SJCRH30 (cell line): ENCODE data around the gene CEP57. TPM values are rescaled to one million over a fixed set of nuclear protein-coding genes. Genes with fewer than 3 reads are reported as not detected.

Source experiments
- DNase-seq, 2 experiments: peaks; one replicate each; pipeline ENCODE4 v3.0.0-alpha.2; 2015 to 2020
- H3K27ac ChIP-seq: fragments of 250-450 bp; sonication (Bioruptor Pico); 2 replicates; pipeline ENCODE4 v1.5.1; 2020; ENCODE audit warnings: mild to moderate bottlenecking, moderate library complexity
- H3K27me3 ChIP-seq: fragments of 250-450 bp; sonication (Bioruptor Pico); 2 replicates; pipeline ENCODE4 v1.5.1; 2020; ENCODE audit warnings: mild to moderate bottlenecking, moderate library complexity
- H3K36me3 ChIP-seq: fragments of 250-450 bp; sonication (Bioruptor Pico); 2 replicates; pipeline ENCODE4 v1.5.1; 2020; ENCODE audit warnings: mild to moderate bottlenecking, moderate library complexity
- H3K4me1 ChIP-seq: fragments of 250-450 bp; sonication (Bioruptor Pico); 2 replicates; pipeline ENCODE4 v1.5.1; 2020; ENCODE audit warnings: mild to moderate bottlenecking, moderate library complexity
- H3K4me3 ChIP-seq: fragments of 250-450 bp; sonication (Bioruptor Pico); 2 replicates; pipeline ENCODE4 v1.5.1; 2020; ENCODE audit warnings: mild to moderate bottlenecking, moderate library complexity
- H3K9me3 ChIP-seq: fragments of 250-450 bp; sonication (Bioruptor Pico); replicated peaks from 2 replicates; pipeline ENCODE4 v1.5.1; 2020; ENCODE audit warnings: mild to moderate bottlenecking, moderate library complexity
- total RNA-seq: library from RNA; depleted of rRNA; stranded (reverse); fragments of >200 nt; shearing (Covaris generic); gene quantifications from 2 replicates; pipeline ENCODE4 v1.2.3, GENCODE V29; 2014; rRNA removed

Gene CEP57
- 48.1 and 53.4 TPM in 2 replicates for total RNA-seq

DNA sequence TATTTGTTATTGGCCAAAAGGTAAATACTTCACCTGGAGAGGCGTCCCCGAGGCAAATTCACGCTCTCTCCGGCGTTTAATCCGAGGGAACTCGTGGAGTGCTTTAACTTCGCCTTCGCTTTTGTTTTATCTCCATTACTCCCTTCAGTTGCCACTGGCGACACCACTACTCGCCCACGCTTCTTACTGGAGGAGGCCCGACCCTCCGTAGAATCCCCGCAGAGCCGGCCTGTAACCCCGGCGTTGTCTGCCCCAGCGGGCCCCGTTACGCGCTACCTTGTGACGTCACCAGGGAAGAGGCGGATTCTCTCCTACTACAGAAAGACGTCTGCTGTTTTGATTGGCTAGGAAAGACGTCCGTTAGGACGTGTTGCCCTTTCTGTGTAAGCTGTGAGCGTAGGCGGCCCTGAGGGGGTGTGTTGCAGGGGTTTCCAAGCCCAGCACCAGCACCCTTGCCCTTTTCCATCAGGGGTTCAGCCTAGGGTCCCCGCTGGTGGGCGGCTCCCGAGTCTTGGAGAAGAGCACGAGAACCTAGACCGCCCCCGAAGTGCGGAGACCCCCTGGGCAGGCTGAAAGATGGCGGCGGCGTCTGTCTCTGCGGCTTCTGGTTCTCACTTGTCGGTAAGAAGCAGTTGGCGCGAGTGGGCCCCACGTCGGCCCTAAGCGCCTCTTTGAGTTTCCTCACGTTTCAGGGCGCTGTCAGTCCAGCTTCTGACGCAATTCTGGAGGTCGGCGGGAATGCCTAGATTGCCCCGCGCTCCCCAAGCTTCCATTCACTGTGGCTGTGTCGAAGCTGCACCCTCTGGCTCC is at the start of gene CEP57:
Gene CEP57 (plus strand): TSS at position 376 of the 810 bp plus-strand sequence. CDS start 201 bp downstream, at position 577.
- Histone ChIP-seq H3K27me3 (no peaks in the 10 kb centered on the region), H3K9me3 (no peaks in the 10 kb centered on the region), H3K36me3 (peaks cover 8% of the 10 kb centered on the region), H3K27ac (peak within 1 kb of the TSS; percentile 98), H3K4me1 (0 out of 2 replicates have a peak, but pooled peaks cover 3% of the 10 kb centered on the region), H3K4me3 (peak within 1 kb of the TSS; percentile 84)
- peak; percentile 96 for DNase-seq

DNA sequence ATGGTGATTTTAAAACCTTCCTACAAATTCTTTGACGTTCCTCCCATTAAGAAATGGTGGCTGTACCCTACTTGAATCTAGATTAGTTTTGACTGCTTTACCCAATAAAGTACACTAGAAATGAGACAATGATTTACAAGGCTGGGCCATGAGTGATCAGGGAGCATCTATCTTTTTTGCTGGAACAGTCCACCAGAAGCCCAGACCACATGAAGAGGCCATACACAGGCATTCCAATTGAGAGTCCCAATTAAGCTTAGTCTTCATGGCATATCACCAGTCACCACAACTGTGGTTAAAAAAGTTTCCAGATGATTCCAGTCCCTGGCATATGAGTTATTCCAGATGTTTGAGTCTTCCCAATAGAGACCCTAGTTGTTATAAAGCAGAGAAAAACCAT is 40.2 kb upstream of the CEP57 start:
- H3K9me3 ChIP-seq: no peaks in the 10 kb centered on the region
- no peak overlapping the region for H3K4me3 ChIP-seq
- H3K4me1 ChIP-seq: no peaks in the 10 kb centered on the region
- H3K27ac ChIP-seq: no peak overlapping the region
- DNase-seq: no peak
- H3K27me3 ChIP-seq: no peaks in the 10 kb centered on the region
- no peaks in the 10 kb centered on the region for H3K36me3 ChIP-seq

DNA sequence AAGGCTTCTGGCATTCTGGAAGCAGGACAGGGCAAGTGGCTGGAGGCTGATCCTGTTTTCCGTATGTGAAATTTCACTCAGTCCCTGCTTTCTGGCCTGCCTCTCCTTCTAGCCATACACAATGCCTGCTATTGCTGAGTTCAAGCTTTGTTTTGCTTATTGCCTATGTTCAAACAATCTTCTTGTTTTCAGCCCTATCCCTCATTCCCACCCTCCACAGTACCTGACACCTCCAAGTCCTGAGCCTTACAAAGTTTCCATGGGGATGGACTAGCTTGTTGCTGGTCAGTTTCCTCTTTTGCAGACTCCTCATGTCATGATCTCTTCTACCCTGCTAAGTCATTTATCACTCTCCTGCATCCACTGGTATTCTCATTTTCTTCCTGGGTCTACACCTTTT is 38.8 kb upstream of the CEP57 start:
- Histone ChIP-seq H3K4me3 (no peak overlapping the region), H3K36me3 (no peaks in the 10 kb centered on the region), H3K27me3 (no peaks in the 10 kb centered on the region), H3K4me1 (no peaks in the 10 kb centered on the region), H3K27ac (no peak overlapping the region), H3K9me3 (no peaks in the 10 kb centered on the region)
- DNase-seq: no peak

DNA sequence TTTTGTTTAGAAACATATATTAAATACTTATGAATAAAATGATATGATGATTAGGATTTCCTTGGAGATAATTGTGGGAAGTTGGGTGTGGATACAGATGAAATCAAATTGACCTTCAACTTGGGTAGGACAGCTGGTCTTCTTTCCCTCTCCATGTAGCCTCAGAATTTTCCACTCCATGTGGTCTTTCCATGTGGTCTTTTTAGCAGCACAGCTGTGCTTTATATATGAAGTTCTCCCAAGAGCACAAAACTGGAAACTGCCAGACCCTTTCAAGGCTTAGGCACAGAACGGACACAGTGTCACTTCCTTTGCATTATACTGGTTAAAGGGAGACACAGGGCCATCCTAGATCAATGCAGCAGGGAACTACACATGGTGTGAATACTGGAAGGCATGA is 29.4 kb upstream of the CEP57 start:
- Histone ChIP-seq H3K27ac (no peak overlapping the region), H3K4me1 (no peaks in the 10 kb centered on the region), H3K4me3 (no peak overlapping the region), H3K27me3 (no peaks in the 10 kb centered on the region), H3K9me3 (no peaks in the 10 kb centered on the region), H3K36me3 (no peaks in the 10 kb centered on the region)
- peak; percentile 1 to 11 for DNase-seq

DNA sequence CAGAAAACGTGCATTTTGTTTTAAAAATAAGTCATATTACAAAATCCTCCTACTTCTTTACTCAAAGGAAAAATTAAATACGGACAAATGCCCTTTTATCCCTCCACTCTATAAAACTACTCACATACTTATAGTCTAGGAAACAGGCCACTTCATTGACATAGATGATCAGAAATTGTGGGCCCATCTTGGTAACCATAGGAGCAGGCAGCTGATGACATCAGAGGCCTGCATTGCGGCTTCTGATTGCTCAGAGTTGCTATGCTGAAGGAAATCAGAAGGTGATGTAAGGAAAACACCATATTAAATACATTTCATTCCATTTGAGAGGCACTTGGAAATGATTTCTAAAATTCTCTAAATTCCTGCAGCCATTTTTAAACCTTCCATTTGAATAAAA is 27.8 kb upstream of the CEP57 start:
- no peak for DNase-seq
- Histone ChIP-seq H3K9me3 (no peaks in the 10 kb centered on the region), H3K4me3 (no peak overlapping the region), H3K27me3 (no peaks in the 10 kb centered on the region), H3K27ac (no peak overlapping the region), H3K36me3 (no peaks in the 10 kb centered on the region), H3K4me1 (no peaks in the 10 kb centered on the region)

DNA sequence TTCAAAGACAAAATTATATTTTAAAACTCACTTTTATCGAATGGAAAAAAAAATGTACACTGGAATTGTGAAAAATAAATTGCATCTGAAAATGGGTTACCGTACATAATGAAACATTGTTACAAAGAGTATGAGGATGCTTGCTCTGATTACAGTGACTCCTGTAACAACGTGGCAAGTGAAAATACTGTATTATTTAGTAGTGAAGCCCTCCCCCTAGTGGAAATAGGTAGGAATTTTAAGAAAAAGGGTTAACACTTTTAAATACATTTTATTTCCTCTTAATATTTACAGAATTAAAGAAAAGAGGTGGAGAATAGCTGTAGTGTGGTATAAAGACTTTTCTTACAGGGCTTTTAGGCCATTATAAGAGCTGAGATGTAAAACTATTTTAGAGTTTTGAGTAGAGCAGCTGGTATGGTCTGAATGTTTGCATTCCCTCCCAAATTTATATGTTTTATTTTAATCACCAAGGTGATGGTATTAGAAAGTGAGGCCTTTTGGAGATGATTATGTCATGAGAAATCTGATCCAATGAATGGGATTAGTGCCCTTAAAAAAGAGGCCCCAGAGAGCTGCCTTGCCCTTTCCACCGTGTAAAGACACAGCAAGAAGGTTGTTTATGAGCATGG is 25.9 kb upstream of the CEP57 start:
- no peaks in the 10 kb centered on the region for H3K27me3 ChIP-seq
- H3K36me3 ChIP-seq: no peaks in the 10 kb centered on the region
- DNase-seq: peak in 1 of 2 experiments; percentile 54
- no peak overlapping the region for H3K27ac ChIP-seq
- no peaks in the 10 kb centered on the region for H3K4me1 ChIP-seq
- H3K9me3 ChIP-seq: no peaks in the 10 kb centered on the region
- H3K4me3 ChIP-seq: no peak overlapping the region

DNA sequence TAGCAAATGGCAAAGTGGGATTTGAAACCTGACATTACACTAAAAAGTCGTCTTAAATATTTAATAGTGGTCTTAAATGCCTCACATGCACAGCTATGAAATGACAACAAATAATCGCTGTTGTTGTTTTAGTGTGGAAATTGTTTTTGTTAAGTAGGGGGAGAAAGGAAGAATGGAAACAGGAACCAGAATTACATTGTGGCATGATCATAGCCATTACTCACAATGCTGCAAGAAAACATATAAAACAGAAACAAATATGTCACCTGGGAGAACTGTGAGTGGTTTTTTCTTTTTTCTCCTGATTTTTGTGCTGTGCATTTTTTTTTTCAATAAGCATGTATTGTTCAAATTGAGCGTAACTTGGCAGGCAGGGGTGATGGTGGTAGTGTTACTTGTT is 23.6 kb upstream of the CEP57 start:
- no peaks in the 10 kb centered on the region for H3K27me3 ChIP-seq
- no peak overlapping the region for H3K4me3 ChIP-seq
- H3K4me1 ChIP-seq: no peaks in the 10 kb centered on the region
- DNase-seq: no peak
- no peak overlapping the region for H3K27ac ChIP-seq
- H3K36me3 ChIP-seq: no peaks in the 10 kb centered on the region
- H3K9me3 ChIP-seq: no peaks in the 10 kb centered on the region

DNA sequence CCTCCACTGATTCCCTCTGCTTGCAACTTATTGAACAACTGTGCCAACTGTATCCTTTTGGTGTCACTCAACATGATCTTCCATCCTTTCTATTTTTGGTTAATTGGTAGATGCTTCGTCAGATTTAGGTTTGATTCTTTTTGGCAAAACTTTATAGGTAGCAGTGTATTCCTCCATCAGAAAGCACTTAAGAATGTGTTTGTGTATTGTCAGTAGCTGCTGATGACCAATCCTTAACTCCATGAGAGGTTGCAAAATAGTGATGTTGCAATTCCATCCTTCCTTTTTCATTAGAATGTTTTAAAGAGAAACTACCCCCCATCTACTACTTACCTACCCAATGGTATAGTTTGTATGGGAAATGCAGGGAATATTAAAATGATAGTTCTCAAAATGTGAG is 22.8 kb upstream of the CEP57 start:
- Histone ChIP-seq H3K4me1 (no peaks in the 10 kb centered on the region), H3K27ac (no peak overlapping the region), H3K36me3 (0 out of 2 replicates have a peak, but pooled peaks cover 3% of the 10 kb centered on the region), H3K27me3 (no peaks in the 10 kb centered on the region), H3K9me3 (no peaks in the 10 kb centered on the region), H3K4me3 (no peak overlapping the region)
- DNase-seq: no peak

DNA sequence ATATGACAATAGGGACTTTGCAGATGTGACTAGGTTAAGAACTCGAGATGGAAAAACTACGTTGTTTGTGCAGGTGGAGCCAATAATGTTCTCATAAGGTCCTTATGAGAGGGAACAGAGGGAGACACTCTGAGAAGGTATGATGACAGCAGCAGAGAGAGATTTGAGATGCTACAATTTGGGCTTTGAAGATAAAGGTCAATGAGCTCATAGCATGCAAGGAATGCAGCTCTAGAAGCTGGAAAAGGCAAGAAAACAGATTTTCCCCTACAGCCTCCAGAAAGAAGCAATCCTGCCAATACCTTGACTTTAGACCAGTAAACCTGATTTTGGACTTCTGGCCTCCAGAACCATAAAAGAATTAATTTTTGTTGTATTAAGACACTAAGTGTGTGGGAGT is 21.8 kb upstream of the CEP57 start:
- no peak for DNase-seq
- 0 out of 2 replicates have a peak, but pooled peaks cover 3% of the 10 kb centered on the region for H3K36me3 ChIP-seq
- no peaks in the 10 kb centered on the region for H3K27me3 ChIP-seq

DNA sequence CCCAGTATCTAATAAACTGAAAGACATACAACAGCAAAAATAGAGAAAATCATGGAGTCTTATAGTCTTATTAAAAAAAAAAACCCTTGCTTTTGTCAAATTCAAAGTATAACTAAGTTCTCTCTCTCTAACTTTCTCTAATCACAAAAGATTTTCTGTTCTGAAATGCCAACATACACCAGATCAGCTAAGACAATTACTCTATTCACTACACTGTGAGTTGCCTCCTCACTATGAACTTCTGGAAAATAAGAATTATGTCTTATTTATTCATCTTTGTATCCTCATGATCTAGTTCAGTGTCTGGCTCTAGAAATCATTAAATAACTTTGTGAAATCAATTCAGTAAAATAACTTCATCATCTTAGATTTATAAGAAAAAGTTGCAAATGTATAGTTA is 13.4 kb upstream of the CEP57 start:
- no peaks in the 10 kb centered on the region for H3K27me3 ChIP-seq
- no peaks in the 10 kb centered on the region for H3K9me3 ChIP-seq
- peaks cover 45% of the 10 kb centered on the region for H3K36me3 ChIP-seq
- no peaks in the 10 kb centered on the region for H3K4me1 ChIP-seq
- no peak overlapping the region for H3K4me3 ChIP-seq
- no peak overlapping the region for H3K27ac ChIP-seq
- DNase-seq: no peak

More for the DNA sequence above, 21.8 kb upstream of the CEP57 start:
- Histone ChIP-seq H3K4me3 (no peak overlapping the region), H3K27ac (no peak overlapping the region), H3K9me3 (no peaks in the 10 kb centered on the region), H3K4me1 (no peaks in the 10 kb centered on the region)

DNA sequence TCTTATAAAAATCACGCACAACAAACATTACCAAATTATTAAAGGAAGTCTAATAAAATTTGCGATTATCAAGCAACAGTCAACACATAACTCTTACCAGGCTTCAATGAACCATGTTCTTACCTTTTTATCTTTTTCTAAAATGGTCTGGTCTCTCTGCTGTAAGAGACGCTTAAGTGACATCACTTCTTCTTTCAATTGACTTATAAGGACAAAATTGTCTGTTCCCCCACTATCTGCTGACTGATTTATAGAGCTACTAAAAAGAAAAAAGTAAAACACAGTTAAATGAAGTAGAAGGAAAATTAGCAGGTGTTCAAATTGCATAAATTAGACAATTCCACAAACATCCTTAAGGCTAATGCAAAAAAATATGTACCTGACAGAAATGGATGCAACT is 11.6 kb upstream of the CEP57 start:
- DNase-seq: no peak
- no peak overlapping the region for H3K27ac ChIP-seq
- H3K9me3 ChIP-seq: no peaks in the 10 kb centered on the region
- H3K4me3 ChIP-seq: no peak overlapping the region
- peaks cover 52% of the 10 kb centered on the region for H3K36me3 ChIP-seq
- no peaks in the 10 kb centered on the region for H3K27me3 ChIP-seq
- no peaks in the 10 kb centered on the region for H3K4me1 ChIP-seq

DNA sequence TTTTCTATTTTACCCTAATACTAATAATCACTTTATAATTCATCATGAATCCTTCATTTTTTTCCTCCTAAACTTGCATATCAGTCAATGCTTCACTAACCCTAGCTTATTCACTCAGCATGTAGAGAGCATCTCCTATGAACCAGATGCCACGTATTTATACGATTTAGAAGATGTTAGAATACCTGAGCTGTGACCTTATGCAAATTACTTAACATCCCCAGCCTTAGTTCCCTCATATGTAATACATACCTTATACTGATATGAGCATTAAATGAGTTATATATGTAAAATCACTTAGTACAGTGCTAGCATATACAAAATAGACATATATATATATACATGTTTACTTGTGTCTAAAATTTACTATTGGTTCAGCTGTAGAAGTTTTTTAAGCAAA is 9.8 kb upstream of the CEP57 start:
- no peak for DNase-seq
- Histone ChIP-seq H3K36me3 (peaks cover 52% of the 10 kb centered on the region), H3K27ac (no peak overlapping the region), H3K4me3 (no peak overlapping the region), H3K9me3 (no peaks in the 10 kb centered on the region), H3K27me3 (no peaks in the 10 kb centered on the region), H3K4me1 (no peaks in the 10 kb centered on the region)

DNA sequence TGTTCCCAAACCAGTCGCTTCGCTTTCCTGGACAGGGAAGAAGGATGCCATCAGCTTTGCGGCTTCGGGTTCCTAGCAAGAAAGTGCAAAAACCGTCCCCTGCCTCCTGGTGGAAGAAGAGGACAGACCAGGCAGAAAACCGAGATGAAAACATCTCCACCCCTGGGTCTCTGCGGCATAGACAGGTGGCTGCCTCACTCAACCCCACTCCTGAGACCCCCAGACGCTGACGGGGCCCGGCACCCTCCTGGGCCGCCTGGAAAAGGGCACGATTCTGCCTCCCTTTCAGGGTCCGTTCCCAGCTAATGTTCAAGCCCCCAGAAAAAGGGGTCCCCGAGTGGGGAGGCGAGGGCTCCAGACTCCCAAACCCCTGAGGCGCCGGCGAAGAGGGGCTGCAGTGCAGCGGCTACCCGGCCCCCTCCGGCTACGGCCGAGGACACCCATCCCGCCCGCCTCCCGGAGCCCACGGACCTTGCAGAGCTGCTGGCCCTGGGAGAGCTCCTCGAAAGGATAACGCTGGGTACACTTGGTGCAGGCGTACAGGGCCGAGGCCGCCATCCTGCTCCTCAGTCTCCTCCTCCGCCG is 1.3 kb upstream of the CEP57 start:
- H3K9me3 ChIP-seq: no peaks in the 10 kb centered on the region
- peak; percentile 53 to 62 for DNase-seq
- peak overlapping the region; percentile 98 for H3K27ac ChIP-seq
- no peaks in the 10 kb centered on the region for H3K27me3 ChIP-seq
- H3K4me3 ChIP-seq: peak overlapping the region; percentile 84
- H3K36me3 ChIP-seq: peaks cover 13% of the 10 kb centered on the region
- 0 out of 2 replicates have a peak, but pooled peaks cover 3% of the 10 kb centered on the region for H3K4me1 ChIP-seq

DNA sequence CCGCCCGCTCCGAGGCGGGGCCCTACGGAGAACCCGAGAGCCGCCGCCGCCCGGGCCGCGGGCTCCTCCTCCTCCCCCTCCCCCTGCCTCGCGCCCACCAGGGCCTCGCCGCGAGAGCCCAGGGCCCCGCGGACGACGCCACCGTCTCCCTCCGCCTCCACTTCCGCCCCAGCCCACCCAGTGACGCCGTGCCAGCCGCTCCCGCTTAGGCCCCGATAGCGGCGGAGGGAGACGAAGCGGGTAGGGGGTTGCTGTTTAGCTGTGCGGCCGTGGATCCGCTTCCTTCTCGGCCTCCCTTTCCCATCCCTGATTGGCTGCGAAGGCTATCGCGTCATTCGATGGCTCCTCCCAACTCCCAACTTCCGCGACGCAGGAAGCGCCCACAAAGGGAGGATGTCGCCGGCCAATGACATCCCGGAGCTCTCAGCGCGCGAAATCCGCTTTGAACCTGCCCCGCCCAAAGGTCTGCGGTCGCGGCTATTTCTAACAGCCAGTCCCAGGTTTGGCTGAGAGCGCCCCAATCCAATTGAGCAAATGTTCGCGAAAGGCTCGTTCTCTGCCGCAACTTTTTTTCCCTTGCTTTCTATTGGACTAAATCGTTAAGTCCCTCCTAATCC is 684 bp upstream of the CEP57 start, which contains the start of gene FAM76B:
Gene FAM76B (minus strand): TSS at position 277 of the 617 bp plus-strand sequence. CDS start 304 bp downstream, outside the sequence.
- Histone ChIP-seq H3K36me3 (peaks cover 13% of the 10 kb centered on the region), H3K27ac (peak within 1 kb of the TSS; percentile 98), H3K4me1 (0 out of 2 replicates have a peak, but pooled peaks cover 3% of the 10 kb centered on the region), H3K9me3 (no peaks in the 10 kb centered on the region), H3K4me3 (peak within 1 kb of the TSS; percentile 84), H3K27me3 (no peaks in the 10 kb centered on the region)
- DNase-seq: peak; percentile 94 to 97
